ENCODE results near the gene FAF1. TPM values are rescaled to one million over a fixed set of nuclear protein-coding genes. Genes with fewer than 3 reads are reported as not detected.

Gene FAF1
- total RNA-seq, 2 experiments from 2014 or later: 42.3 to 114 TPM

- Histone ChIP-seq H3K9me3 (ENCODE audit: low read length) (no peaks in the 10 kb centered on the region), H3K4me2 (ENCODE audit: low read length) (no peak overlapping the region), H3K36me3 (ENCODE audit: insufficient read depth, low read length) (peaks cover 4% of the 10 kb centered on the region; the same call in 1 of the 2 replicates), H3K9me2 (ENCODE audit: insufficient read depth, low read length) (no peaks in the 10 kb centered on the region), H3K27ac (ENCODE audit: low read depth, low read length, poor library complexity, severe bottlenecking) (no peak overlapping the region), H3K79me2 (ENCODE audit: insufficient read depth, low read depth, low read length) (no peaks in the 10 kb centered on the region), H4K20me1 (ENCODE audit: insufficient read depth, low read length) (peaks cover 8% of the 10 kb centered on the region; the same call in 1 of the 2 replicates), H3K4me1 (ENCODE audit: insufficient read depth, low read length, poor library complexity, severe bottlenecking) (no peaks in the 10 kb centered on the region), H2AFZ (ENCODE audit: low read length) (no peak overlapping the region), H3K4me3 (ENCODE audit: low read depth, low read length, poor library complexity, severe bottlenecking) (no peak overlapping the region)
- peak; percentile 48 for DNase-seq (ENCODE audit: low spot score)
- BruUV-seq (replicated peaks): no TSS peak
- TF ChIP-seq EZH2phosphoT487 (IDR thresholded peaks at IDR 0.05; ENCODE audit: borderline replicate concordance, low read depth, low read length): no peak
- TF ChIP-seq, protein P1, sequence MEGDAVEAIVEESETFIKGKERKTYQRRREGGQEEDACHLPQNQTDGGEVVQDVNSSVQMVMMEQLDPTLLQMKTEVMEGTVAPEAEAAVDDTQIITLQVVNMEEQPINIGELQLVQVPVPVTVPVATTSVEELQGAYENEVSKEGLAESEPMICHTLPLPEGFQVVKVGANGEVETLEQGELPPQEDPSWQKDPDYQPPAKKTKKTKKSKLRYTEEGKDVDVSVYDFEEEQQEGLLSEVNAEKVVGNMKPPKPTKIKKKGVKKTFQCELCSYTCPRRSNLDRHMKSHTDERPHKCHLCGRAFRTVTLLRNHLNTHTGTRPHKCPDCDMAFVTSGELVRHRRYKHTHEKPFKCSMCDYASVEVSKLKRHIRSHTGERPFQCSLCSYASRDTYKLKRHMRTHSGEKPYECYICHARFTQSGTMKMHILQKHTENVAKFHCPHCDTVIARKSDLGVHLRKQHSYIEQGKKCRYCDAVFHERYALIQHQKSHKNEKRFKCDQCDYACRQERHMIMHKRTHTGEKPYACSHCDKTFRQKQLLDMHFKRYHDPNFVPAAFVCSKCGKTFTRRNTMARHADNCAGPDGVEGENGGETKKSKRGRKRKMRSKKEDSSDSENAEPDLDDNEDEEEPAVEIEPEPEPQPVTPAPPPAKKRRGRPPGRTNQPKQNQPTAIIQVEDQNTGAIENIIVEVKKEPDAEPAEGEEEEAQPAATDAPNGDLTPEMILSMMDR (conservative IDR thresholded peaks at IDR 0.05; ENCODE audit: low read length): peak; percentile 94
- ChIA-PET CTCF (ENCODE audit: unreplicated experiment) (no interaction called here), POLR2A (interaction anchor here (0.6 kb wide), 1 partner anchor 174 kb away, joined by 3 read pairs; no protein-coding TSS in a partner anchor)
- intact Hi-C loops (cut with micrococcal nuclease; ENCODE audit: unreplicated experiment): no loop called here
Measured at GRCh38 chr1:50704126-50704525, 255.9 kb downstream of the FAF1 start.

GRCh38 chr1:50703240-50703639, 256.8 kb downstream of the FAF1 start:
- Histone ChIP-seq H2AFZ (ENCODE audit: low read length) (no peak overlapping the region), H3K27ac (ENCODE audit: low read depth, low read length, poor library complexity, severe bottlenecking) (no peak overlapping the region), H4K20me1 (ENCODE audit: insufficient read depth, low read length) (peaks cover 8% of the 10 kb centered on the region; the same call in 1 of the 2 replicates), H3K9me3 (ENCODE audit: low read length) (no peaks in the 10 kb centered on the region), H3K79me2 (ENCODE audit: insufficient read depth, low read depth, low read length) (no peaks in the 10 kb centered on the region), H3K4me3 (ENCODE audit: low read depth, low read length, poor library complexity, severe bottlenecking) (no peak overlapping the region), H3K36me3 (ENCODE audit: insufficient read depth, low read length) (peaks cover 4% of the 10 kb centered on the region; the same call in 1 of the 2 replicates), H3K4me1 (ENCODE audit: insufficient read depth, low read length, poor library complexity, severe bottlenecking) (no peaks in the 10 kb centered on the region), H3K9me2 (ENCODE audit: insufficient read depth, low read length) (no peaks in the 10 kb centered on the region), H3K4me2 (ENCODE audit: low read length) (no peak overlapping the region)
- ChIA-PET POLR2A (no interaction called here), CTCF (ENCODE audit: unreplicated experiment) (no interaction called here)
- no TSS peak for BruUV-seq (replicated peaks)
- no peak for DNase-seq (ENCODE audit: low spot score)
- intact Hi-C loops (cut with micrococcal nuclease; ENCODE audit: unreplicated experiment): no loop called here
- TF ChIP-seq EZH2phosphoT487 (IDR thresholded peaks at IDR 0.05; ENCODE audit: borderline replicate concordance, low read depth, low read length): no peak
- TF ChIP-seq, protein P1 (conservative IDR thresholded peaks at IDR 0.05; ENCODE audit: low read length): no peak

- POLR2A ChIA-PET: no interaction called here
- TF ChIP-seq, protein P1 (conservative IDR thresholded peaks at IDR 0.05; ENCODE audit: low read length): no peak
- no peak for TF ChIP-seq EZH2phosphoT487 (IDR thresholded peaks at IDR 0.05; ENCODE audit: borderline replicate concordance, low read depth, low read length)
- intact Hi-C loops (cut with micrococcal nuclease; ENCODE audit: unreplicated experiment): no loop called here
Measured at GRCh38 chr1:50702395-50702794, 257.7 kb downstream of the FAF1 start.

More at GRCh38 chr1:50702395-50702794, 257.7 kb downstream of the FAF1 start:
- no TSS peak for BruUV-seq (replicated peaks)
- Histone ChIP-seq H3K4me1 (ENCODE audit: insufficient read depth, low read length, poor library complexity, severe bottlenecking) (no peaks in the 10 kb centered on the region), H4K20me1 (ENCODE audit: insufficient read depth, low read length) (peaks cover 8% of the 10 kb centered on the region; the same call in 1 of the 2 replicates), H3K9me2 (ENCODE audit: insufficient read depth, low read length) (no peaks in the 10 kb centered on the region), H3K9me3 (ENCODE audit: low read length) (no peaks in the 10 kb centered on the region), H3K4me2 (ENCODE audit: low read length) (no peak overlapping the region), H3K79me2 (ENCODE audit: insufficient read depth, low read depth, low read length) (no peaks in the 10 kb centered on the region), H3K4me3 (ENCODE audit: low read depth, low read length, poor library complexity, severe bottlenecking) (no peak overlapping the region), H3K27ac (ENCODE audit: low read depth, low read length, poor library complexity, severe bottlenecking) (no peak overlapping the region), H3K36me3 (ENCODE audit: insufficient read depth, low read length) (peaks cover 4% of the 10 kb centered on the region; the same call in 1 of the 2 replicates), H2AFZ (ENCODE audit: low read length) (no peak overlapping the region)
- CTCF ChIA-PET (ENCODE audit: unreplicated experiment): no interaction called here
- DNase-seq (ENCODE audit: low spot score): no peak

Measured in OCI-LY7 (cell line).